ENCODE results near the gene LRRC9. TPM values are rescaled to one million over a fixed set of nuclear protein-coding genes. Genes with fewer than 3 reads are reported as not detected.

The LRRC9 gene
- 2.2 and 2.6 TPM in 2 replicates for total RNA-seq (2014; rRNA removed; shearing (Covaris generic))
- polyA plus RNA-seq (2016; fragmentation: Nextera tagmentation; extraction: Ambion mirVana), result 1.2 and 3.1 TPM in 2 replicates
- long read RNA-seq, partial matches to known transcripts, result 0 of 2 reads
- long read RNA-seq, other reads (novel, unspliced or antisense), result 2 of 2 reads

DNA sequence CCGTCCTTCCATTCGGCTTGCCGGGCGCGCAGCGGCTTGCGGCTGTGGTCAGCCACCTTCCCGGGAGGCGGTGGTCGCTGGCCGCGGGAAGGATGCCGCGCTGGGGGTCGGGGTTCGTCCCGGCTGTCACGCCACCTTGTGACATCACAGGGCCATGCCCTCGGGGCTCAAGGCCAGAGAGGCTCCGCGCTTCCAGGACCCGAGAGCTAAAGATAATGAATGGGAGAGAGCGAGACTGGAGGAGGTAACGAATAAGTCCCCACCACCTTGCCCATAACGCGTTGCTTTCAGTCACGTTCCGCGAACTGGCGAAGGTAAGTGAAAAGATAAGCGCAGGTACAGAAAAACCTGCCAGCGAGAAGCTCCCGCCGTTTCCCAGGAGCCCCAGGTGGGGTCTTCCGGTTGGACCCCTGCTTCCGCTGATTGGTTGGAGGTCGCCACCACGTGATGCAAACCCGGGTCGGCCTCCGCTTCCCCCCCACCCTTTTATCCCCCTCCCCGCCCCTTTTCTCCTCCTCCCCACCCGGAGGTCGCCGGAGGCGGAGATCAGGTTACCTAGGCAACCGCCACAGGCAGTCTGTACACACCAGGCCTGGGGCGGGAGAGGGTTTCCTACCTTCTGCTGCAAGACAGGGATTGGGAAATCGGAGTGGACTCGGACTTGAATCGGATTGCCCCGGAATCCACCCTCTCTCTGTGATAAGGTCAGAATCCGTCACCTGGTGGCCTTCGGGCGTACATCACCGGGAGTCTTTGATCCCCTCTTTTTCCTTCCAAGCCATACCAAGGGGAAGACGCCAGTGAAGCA is at the start of gene LRRC9:
TSS of gene LRRC9 (plus strand) at position 575 of the 808 bp plus-strand sequence.
- Mint-ChIP-seq H3K27ac (peak within 1 kb of the TSS; percentile 97), H3K4me1 (peaks cover 10% of the 10 kb centered on the region; the same call in 1 of the 3 replicates), H3K4me3 (peak within 1 kb of the TSS; percentile 87), H3K36me3 (ENCODE audit: low read depth) (peaks cover 16% of the 10 kb centered on the region), H3K27me3 (ENCODE audit: insufficient read depth, low read depth, poor library complexity) (peaks cover 3% of the 10 kb centered on the region), H3K9me3 (0 out of 3 replicates have a peak, but pooled peaks cover under 1% of the 10 kb centered on the region)
- H3K4me3 ChIP-seq, result peak within 1 kb of the TSS; percentile 79
- H3K79me2 ChIP-seq (replicated peaks; ENCODE audit: insufficient read depth), result no peaks in the 10 kb centered on the region
- no peaks in the 10 kb centered on the region for H3F3A ChIP-seq (replicated peaks; ENCODE audit: low read depth)
- ATAC-seq, result peak; percentile 94
- TF ChIP-seq, protein P1, sequence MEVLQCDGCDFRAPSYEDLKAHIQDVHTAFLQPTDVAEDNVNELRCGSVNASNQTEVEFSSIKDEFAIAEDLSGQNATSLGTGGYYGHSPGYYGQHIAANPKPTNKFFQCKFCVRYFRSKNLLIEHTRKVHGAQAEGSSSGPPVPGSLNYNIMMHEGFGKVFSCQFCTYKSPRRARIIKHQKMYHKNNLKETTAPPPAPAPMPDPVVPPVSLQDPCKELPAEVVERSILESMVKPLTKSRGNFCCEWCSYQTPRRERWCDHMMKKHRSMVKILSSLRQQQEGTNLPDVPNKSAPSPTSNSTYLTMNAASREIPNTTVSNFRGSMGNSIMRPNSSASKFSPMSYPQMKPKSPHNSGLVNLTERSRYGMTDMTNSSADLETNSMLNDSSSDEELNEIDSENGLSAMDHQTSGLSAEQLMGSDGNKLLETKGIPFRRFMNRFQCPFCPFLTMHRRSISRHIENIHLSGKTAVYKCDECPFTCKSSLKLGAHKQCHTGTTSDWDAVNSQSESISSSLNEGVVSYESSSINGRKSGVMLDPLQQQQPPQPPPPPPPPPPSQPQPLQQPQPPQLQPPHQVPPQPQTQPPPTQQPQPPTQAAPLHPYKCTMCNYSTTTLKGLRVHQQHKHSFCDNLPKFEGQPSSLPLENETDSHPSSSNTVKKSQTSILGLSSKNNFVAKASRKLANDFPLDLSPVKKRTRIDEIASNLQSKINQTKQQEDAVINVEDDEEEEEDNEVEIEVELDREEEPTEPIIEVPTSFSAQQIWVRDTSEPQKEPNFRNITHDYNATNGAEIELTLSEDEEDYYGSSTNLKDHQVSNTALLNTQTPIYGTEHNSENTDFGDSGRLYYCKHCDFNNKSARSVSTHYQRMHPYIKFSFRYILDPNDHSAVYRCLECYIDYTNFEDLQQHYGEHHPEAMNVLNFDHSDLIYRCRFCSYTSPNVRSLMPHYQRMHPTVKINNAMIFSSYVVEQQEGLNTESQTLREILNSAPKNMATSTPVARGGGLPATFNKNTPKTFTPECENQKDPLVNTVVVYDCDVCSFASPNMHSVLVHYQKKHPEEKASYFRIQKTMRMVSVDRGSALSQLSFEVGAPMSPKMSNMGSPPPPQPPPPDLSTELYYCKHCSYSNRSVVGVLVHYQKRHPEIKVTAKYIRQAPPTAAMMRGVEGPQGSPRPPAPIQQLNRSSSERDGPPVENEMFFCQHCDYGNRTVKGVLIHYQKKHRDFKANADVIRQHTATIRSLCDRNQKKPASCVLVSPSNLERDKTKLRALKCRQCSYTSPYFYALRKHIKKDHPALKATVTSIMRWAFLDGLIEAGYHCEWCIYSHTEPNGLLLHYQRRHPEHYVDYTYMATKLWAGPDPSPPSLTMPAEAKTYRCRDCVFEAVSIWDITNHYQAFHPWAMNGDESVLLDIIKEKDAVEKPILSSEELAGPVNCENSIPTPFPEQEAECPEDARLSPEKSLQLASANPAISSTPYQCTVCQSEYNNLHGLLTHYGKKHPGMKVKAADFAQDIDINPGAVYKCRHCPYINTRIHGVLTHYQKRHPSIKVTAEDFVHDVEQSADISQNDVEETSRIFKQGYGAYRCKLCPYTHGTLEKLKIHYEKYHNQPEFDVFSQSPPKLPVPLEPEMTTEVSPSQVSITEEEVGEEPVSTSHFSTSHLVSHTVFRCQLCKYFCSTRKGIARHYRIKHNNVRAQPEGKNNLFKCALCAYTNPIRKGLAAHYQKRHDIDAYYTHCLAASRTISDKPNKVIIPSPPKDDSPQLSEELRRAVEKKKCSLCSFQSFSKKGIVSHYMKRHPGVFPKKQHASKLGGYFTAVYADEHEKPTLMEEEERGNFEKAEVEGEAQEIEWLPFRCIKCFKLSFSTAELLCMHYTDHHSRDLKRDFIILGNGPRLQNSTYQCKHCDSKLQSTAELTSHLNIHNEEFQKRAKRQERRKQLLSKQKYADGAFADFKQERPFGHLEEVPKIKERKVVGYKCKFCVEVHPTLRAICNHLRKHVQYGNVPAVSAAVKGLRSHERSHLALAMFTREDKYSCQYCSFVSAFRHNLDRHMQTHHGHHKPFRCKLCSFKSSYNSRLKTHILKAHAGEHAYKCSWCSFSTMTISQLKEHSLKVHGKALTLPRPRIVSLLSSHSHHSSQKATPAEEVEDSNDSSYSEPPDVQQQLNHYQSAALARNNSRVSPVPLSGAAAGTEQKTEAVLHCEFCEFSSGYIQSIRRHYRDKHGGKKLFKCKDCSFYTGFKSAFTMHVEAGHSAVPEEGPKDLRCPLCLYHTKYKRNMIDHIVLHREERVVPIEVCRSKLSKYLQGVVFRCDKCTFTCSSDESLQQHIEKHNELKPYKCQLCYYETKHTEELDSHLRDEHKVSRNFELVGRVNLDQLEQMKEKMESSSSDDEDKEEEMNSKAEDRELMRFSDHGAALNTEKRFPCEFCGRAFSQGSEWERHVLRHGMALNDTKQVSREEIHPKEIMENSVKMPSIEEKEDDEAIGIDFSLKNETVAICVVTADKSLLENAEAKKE (CRISPR knock-in tag; IDR thresholded peaks at IDR 0.05), result no peak
- TF ChIP-seq CREB1 (CRISPR knock-in tag; IDR thresholded peaks at IDR 0.05; ENCODE audit: low read depth) (peak; percentile 75), ZNF331 (CRISPR knock-in tag; IDR thresholded peaks at IDR 0.05; ENCODE audit: low read depth) (no peak), ETS1 (IDR thresholded peaks at IDR 0.05) (peak; percentile 58; the same call in 1 of the 2 replicates), CTCF (conservative IDR thresholded peaks at IDR 0.05; ENCODE audit: low read depth in 2 of 2) (peak in 1 of 2 experiments; percentile 20; a peak in 2 of 4 replicates), POLR2AphosphoS5 (IDR thresholded peaks at IDR 0.05; ENCODE audit: low read depth) (peak; percentile 85)
- H3K36me3 ChIP-seq (ENCODE audit: insufficient read depth), result no peaks in the 10 kb centered on the region
- H3K27ac ChIP-seq (ENCODE audit: low read depth), result peak within 1 kb of the TSS; percentile 97
- peak; percentile 97 for DNase-seq (ENCODE audit: low spot score)
- peak within 1 kb of the TSS; percentile 97 for H2AFZ ChIP-seq
- no peaks in the 10 kb centered on the region for H3K27me3 ChIP-seq (ENCODE audit: insufficient read depth)
- H3K9me2 ChIP-seq (ENCODE audit: insufficient read depth), result no peaks in the 10 kb centered on the region
- H3K4me1 ChIP-seq (ENCODE audit: insufficient read depth), result peaks cover 4% of the 10 kb centered on the region; the same call in 1 of the 2 replicates
- H3K4me2 ChIP-seq, result peak within 1 kb of the TSS; percentile 88
- 0 out of 2 replicates have a peak, but pooled peaks cover 3% of the 10 kb centered on the region for H4K20me1 ChIP-seq (replicated peaks; ENCODE audit: insufficient read depth)
